GM12864 (cell line): ENCODE measurements around the gene SLC25A45.

Source experiments
- DNase-seq: peaks from one replicate; pipeline ENCODE4 v3.0.0-alpha.2; 2011; ENCODE audit warnings: low read depth
- H3K4me3 ChIP-seq: 2 replicates; pipeline ENCODE4 v1.5.1; 2011; ENCODE audit warnings: mild to moderate bottlenecking, low read depth, low read length, control low read depth
- TF ChIP-seq, protein P1 (sequence below): IDR thresholded peaks from 2 replicates; pipeline ENCODE4 v1.5.1; 2011; ENCODE audit warnings: low read depth, mild to moderate bottlenecking, moderate library complexity, low read length, control low read depth, inconsistent platforms; ENCODE audit errors: missing control alignments

The SLC25A45 gene

DNA sequence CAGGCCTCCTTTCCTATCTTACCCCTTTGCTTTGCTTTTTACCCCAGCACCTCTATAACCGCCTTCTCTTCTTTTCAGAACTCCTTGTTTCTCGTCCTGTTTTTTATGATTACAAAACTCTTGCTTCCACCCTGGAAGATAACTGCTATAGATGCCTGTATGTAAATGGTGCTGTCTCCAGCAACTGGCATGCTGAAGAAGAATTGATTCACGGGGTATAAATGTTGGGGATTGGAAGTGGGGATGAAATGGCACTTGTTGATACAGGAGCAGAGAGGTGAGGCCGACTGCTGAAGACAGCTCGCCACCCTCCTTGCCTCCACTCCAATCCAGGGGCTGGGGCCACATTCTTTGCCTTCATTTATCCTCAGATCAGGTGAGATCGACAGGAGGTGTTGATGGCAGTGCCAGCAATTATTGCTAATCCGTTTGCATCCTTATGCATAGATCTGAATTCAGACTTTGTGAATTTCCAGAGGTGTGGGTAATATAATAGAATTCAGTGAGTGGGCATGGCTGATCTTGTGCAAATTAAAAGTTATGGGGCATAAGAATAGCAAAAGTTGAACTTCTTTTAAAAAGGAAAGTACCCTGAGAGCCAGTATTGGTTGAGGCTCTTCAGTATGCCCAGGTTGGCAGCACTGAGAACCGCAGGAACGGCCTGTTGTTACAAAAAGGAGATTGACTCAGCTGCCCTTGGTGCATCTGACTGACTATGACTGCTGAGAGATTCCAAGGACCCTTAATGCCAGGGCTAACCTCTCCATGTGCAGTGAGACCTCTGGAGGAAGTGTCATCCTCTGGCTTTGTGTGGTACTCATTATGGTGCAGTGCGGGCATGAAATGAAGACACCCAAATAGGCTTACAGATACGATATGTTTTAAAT lies 45.5 kb upstream of the SLC25A45 start:
- DNase-seq = no peak
- TF ChIP-seq, protein P1, sequence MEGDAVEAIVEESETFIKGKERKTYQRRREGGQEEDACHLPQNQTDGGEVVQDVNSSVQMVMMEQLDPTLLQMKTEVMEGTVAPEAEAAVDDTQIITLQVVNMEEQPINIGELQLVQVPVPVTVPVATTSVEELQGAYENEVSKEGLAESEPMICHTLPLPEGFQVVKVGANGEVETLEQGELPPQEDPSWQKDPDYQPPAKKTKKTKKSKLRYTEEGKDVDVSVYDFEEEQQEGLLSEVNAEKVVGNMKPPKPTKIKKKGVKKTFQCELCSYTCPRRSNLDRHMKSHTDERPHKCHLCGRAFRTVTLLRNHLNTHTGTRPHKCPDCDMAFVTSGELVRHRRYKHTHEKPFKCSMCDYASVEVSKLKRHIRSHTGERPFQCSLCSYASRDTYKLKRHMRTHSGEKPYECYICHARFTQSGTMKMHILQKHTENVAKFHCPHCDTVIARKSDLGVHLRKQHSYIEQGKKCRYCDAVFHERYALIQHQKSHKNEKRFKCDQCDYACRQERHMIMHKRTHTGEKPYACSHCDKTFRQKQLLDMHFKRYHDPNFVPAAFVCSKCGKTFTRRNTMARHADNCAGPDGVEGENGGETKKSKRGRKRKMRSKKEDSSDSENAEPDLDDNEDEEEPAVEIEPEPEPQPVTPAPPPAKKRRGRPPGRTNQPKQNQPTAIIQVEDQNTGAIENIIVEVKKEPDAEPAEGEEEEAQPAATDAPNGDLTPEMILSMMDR = no peak
- H3K4me3 ChIP-seq = peak overlapping the region; percentile 97

DNA sequence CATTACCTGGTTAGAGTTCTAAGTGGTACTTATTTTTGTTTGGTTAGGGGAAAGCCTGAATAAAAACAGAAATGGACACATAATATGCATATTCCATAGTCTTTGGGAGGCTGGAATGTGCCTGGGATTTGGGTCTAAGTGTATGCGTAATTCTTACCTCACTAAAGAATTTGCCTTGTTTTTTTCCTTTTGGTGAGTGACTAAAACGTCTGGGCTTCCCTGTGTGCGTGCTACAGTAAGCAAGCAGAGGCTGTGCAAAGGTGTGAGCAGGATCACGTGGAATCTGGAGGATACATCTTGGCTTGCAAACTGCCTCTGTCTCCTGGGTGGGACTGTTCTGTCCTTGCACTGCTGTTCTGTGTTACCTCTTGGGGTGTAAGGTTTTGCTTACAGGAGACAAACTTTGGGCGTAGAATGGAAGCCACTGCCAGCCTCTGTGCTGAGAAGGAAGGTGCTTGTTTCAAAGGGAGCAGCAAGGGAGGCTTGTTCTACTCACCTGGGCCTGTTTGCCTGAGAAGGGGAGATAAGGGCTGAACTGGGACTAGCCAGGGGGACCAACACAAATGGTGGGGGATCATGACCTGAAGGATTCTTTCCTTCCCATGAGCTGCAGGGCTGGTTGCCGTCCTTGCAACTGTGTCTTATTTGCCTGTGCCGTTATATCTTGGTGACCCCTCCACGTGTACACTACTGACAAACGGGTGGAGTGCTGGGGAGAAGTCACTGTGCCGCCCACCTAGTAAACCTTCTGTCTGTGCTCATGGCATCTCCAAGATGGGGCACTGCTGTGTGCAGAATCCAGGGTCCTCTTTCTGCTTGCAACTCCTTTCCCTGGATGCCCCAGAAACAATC lies 44.6 kb upstream of the SLC25A45 start:
- no peak for DNase-seq
- H3K4me3 ChIP-seq = peak overlapping the region; percentile 97
- TF ChIP-seq, protein P1 = no peak

DNA sequence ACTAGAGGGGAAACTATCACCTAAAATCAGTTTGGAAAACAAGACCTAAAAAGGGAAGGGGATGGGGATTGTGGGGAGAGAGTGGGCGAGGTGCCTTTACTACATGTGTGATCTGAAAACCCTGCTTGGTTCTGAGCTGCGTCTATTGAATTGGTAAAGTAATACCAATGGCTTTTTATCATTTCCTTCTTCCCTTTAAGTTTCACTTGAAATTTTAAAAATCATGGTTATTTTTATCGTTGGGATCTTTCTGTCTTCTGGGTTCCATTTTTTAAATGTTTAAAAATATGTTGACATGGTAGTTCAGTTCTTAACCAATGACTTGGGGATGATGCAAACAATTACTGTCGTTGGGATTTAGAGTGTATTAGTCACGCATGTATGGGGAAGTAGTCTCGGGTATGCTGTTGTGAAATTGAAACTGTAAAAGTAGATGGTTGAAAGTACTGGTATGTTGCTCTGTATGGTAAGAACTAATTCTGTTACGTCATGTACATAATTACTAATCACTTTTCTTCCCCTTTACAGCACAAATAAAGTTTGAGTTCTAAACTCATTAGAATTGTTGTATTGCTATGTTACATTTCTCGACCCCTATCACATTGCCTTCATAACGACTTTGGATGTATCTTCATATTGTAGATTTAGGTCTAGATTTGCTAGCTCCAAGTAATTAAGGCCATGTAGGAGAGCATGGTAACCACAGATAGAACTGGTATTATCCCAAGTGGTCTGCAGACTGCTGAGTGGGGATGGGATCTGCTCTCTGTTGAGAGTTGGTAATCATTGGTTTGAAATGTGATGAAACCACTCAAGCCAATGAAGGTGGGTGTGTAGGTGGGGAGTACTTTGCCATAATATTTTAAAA lies 43.8 kb upstream of the SLC25A45 start:
- TF ChIP-seq, protein P1 = no peak
- peak; percentile 88 for DNase-seq

DNA sequence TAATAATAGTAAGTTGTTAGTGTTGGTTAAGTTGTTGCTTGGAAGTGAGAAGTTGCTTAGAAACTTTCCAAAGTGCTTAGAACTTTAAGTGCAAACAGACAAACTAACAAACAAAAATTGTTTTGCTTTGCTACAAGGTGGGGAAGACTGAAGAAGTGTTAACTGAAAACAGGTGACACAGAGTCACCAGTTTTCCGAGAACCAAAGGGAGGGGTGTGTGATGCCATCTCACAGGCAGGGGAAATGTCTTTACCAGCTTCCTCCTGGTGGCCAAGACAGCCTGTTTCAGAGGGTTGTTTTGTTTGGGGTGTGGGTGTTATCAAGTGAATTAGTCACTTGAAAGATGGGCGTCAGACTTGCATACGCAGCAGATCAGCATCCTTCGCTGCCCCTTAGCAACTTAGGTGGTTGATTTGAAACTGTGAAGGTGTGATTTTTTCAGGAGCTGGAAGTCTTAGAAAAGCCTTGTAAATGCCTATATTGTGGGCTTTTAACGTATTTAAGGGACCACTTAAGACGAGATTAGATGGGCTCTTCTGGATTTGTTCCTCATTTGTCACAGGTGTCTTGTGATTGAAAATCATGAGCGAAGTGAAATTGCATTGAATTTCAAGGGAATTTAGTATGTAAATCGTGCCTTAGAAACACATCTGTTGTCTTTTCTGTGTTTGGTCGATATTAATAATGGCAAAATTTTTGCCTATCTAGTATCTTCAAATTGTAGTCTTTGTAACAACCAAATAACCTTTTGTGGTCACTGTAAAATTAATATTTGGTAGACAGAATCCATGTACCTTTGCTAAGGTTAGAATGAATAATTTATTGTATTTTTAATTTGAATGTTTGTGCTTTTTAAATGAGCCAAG lies 42.9 kb upstream of the SLC25A45 start:
- TF ChIP-seq, protein P1 = peak; percentile 9
- peak overlapping the region; percentile 97 for H3K4me3 ChIP-seq
- no peak for DNase-seq

More for the DNA sequence above, 43.8 kb upstream of the SLC25A45 start:
- H3K4me3 ChIP-seq = peak overlapping the region; percentile 97

DNA sequence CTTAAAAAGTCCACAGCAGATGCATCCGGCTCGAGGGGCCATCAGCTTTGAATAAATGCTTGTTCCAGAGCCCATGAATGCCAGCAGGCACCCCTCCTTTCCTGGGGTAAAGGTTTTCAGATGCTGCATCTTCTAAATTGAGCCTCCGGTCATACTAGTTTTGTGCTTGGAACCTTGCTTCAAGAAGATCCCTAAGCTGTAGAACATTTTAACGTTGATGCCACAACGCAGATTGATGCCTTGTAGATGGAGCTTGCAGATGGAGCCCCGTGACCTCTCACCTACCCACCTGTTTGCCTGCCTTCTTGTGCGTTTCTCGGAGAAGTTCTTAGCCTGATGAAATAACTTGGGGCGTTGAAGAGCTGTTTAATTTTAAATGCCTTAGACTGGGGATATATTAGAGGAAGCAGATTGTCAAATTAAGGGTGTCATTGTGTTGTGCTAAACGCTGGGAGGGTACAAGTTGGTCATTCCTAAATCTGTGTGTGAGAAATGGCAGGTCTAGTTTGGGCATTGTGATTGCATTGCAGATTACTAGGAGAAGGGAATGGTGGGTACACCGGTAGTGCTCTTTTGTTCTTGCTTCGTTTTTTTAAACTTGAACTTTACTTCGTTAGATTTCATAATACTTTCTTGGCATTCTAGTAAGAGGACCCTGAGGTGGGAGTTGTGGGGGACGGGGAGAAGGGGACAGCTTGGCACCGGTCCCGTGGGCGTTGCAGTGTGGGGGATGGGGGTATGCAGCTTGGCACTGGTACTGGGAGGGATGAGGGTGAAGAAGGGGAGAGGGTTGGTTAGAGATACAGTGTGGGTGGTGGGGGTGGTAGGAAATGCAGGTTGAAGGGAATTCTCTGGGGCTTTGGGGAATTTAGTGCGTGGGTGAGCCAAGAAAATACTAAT lies 42.0 kb upstream of the SLC25A45 start:
- TF ChIP-seq, protein P1 = no peak
- no peak for DNase-seq
- H3K4me3 ChIP-seq = peak overlapping the region; percentile 97
